ENCODE measurements around the gene MSI2. TPM values are rescaled to one million over a fixed set of nuclear protein-coding genes. Genes with fewer than 3 reads are reported as not detected.

Gene MSI2
- total and polyA plus RNA-seq, 2 donors (not counting 3 experiments of a cell fraction or from before 2014, with no cell fraction given), result 20.9 to 59.3 TPM

GRCh38 chr17:57330587-57330986 is 74.3 kb downstream of the MSI2 start:
- intact Hi-C loops (cut with micrococcal nuclease) (no loop called here), dilution Hi-C loops (cut with MboI; ENCODE audit: extremely low pct_ligation_motif_present, low sequenced_read_pairs) (no loop called here)
- Histone ChIP-seq H3K27me3 (ENCODE audit: control insufficient read depth in 2 of 2, insufficient read depth in 2 of 2, low read length in 2 of 2) (no peaks in the 10 kb centered on the region), H3K4me3 (replicated peaks in 1 of 3; ENCODE audit: insufficient read depth in 1 of 3, low read depth in 1 of 3, low read length in 3 of 3) (no peak overlapping the region), H3K27ac (ENCODE audit: insufficient read depth, low read depth, low read length) (no peak overlapping the region), H3K9me1 (replicated peaks; ENCODE audit: control insufficient read depth, extremely low read depth, insufficient read depth, low read length) (no peaks in the 10 kb centered on the region), H3K9me3 (replicated peaks; ENCODE audit: control insufficient read depth, insufficient read depth, low read length) (no peaks in the 10 kb centered on the region), H2AFZ (ENCODE audit: low read depth, low read length) (no peak overlapping the region), H3K4me1 (ENCODE audit: control insufficient read depth, extremely low read depth, insufficient read depth, low read length) (no peaks in the 10 kb centered on the region), H3K4me2 (ENCODE audit: insufficient read depth, low read length) (no peak overlapping the region), H3K79me2 (ENCODE audit: control insufficient read depth, insufficient read depth, low read length) (no peaks in the 10 kb centered on the region), H4K20me1 (replicated peaks; ENCODE audit: control insufficient read depth, extremely low read depth, insufficient read depth, low read length) (peaks cover 2% of the 10 kb centered on the region), H3K9ac (replicated peaks; ENCODE audit: extremely low read depth, insufficient read depth, low read length) (no peak overlapping the region), H3K36me3 (ENCODE audit: control insufficient read depth in 2 of 2, extremely low read depth in 1 of 2, insufficient read depth in 2 of 2, low read length in 2 of 2) (no peaks in the 10 kb centered on the region)
- POLR2A ChIA-PET, result no interaction called here
- FAIRE-seq (no peak), DNase-seq (ENCODE audit: low read depth, low spot score) (no peak)
- no TSS peak for BruUV-seq (replicated peaks)
- TF ChIP-seq POLR2AphosphoS5 (IDR thresholded peaks at IDR 0.05; ENCODE audit: insufficient read depth, low read depth, low read length), result no peak
- no peak for TF ChIP-seq POLR2A (IDR thresholded peaks at IDR 0.05; ENCODE audit: low read depth, low read length)
- TF ChIP-seq MYC (IDR thresholded peaks at IDR 0.05; ENCODE audit: low read depth, low read length), result no peak
- TF ChIP-seq JUN (IDR thresholded peaks at IDR 0.05; ENCODE audit: borderline replicate concordance, insufficient read depth, insufficient read length, low read depth), result no peak
- no peak for TF ChIP-seq FOS (IDR thresholded peaks at IDR 0.05; ENCODE audit: borderline replicate concordance, insufficient read depth, low read length)
- no peak for TF ChIP-seq GATA2 (IDR thresholded peaks at IDR 0.05; ENCODE audit: insufficient read depth, insufficient read length, low read depth, low read length)
- no peak for TF ChIP-seq EZH2 (IDR thresholded peaks at IDR 0.05; ENCODE audit: borderline replicate concordance, low read depth, low read length, severe bottlenecking)
- no peak for TF ChIP-seq MAX (IDR thresholded peaks at IDR 0.05; ENCODE audit: insufficient read depth, insufficient read length)
- TF ChIP-seq CTCF (IDR thresholded peaks at IDR 0.05; ENCODE audit: extremely low read depth in 1 of 2, insufficient read depth in 1 of 2, low read depth in 1 of 2, low read length in 2 of 2), result no peak
- CTCF ChIA-PET, result interaction anchor here (0.6 to 3.0 kb wide), 2 partner anchors 26 to 87 kb away, joined by 3 to 11 read pairs; no protein-coding TSS in a partner anchor

Measured in endothelial cell of umbilical vein (primary cell).